HCT116 (cell line): ENCODE data around the gene SEMA4C. TPM values are rescaled to one million over a fixed set of nuclear protein-coding genes. Genes with fewer than 3 reads are reported as not detected.

Source experiments
- ATAC-seq: fragments of 200-7000 bp; cut with Tn5 transposase; 2 replicates; pipeline ENCODE4 v1.9.1; 2020; ENCODE audit warnings: mild to moderate bottlenecking, moderate library complexity
- BruUV-seq: library from RNA; stranded (reverse); fragments of 400-500 nt; replicated peaks from 2 replicates; lab custom pipeline; 2021; lab: Mats Ljungman, UMichigan
- CTCF ChIA-PET: fragments of 300-600 bp; sonication (Branson Sonifier 250); formaldehyde crosslinking; loops from one replicate; lab custom pipeline; 2021; ENCODE audit warnings: antibody characterized with exemption; lab: Charles Lee
- POLR2A ChIA-PET: fragments of 300-600, 350-600 bp; sonication (Branson Sonifier 250); formaldehyde crosslinking; loops from one replicate; lab custom pipeline; 2021; ENCODE audit warnings: antibody characterized with exemption; lab: Charles Lee
- RAD21 ChIA-PET, 2 experiments: fragments of 300-600 bp; sonication (Branson Sonifier 250); formaldehyde crosslinking; loops; one replicate each; lab custom pipeline; 2023; ENCODE audit warnings: low total read pairs in 2 of 2; ENCODE audit not compliant: uncharacterized antibody in 2 of 2, unreplicated experiment in 2 of 2, low non-redundant PET in 1 of 2; lab: Charles Lee
- DNase-seq: peaks from one replicate; pipeline ENCODE4 v3.0.0-alpha.2; 2010; ENCODE audit warnings: low read depth, low spot score
- H2AFZ ChIP-seq: fragments of 200-600 bp; shearing (Covaris generic), sonication (generic); 2 replicates; pipeline ENCODE4 v1.6.1; 2017; ENCODE audit warnings: low read depth, mixed run types, mixed read lengths, antibody characterized with exemption, low read length; ENCODE audit not compliant: poor library complexity, severe bottlenecking
- H3K27ac ChIP-seq: 2 replicates; pipeline ENCODE4 v1.5.1; 2012; ENCODE audit warnings: low read depth, low read length
- H3K27me3 ChIP-seq: fragments of 200-600 bp; sonication (generic); 2 replicates; pipeline ENCODE4 v1.6.1; 2016; ENCODE audit warnings: mixed run types, low read length, mixed read lengths; ENCODE audit not compliant: insufficient read depth
- H3K36me3 ChIP-seq, 2 experiments: fragments of 200-500 bp in 1 of 2; fragments of 200-600 bp in 1 of 2; sonication (Bioruptor generic) in 1 of 2; sonication (generic) in 1 of 2; 2 replicates each; pipeline versions ENCODE4 v1.5.1 to v1.6.1; 2014 to 2016; ENCODE audit warnings: low read length in 2 of 2, inconsistent platforms in 1 of 2, mixed read lengths in 1 of 2, mixed run types in 1 of 2; ENCODE audit not compliant: insufficient read depth in 2 of 2, control insufficient read depth in 1 of 2
- H3K4me1 ChIP-seq, 2 experiments: fragments of 200-600 bp in 1 of 2; sonication (generic) in 1 of 2; 2 replicates each; pipeline versions ENCODE4 v1.5.1 to v1.6.1; 2012 to 2017; ENCODE audit warnings: low read length in 2 of 2, inconsistent platforms in 1 of 2, mild to moderate bottlenecking in 1 of 2, mixed read lengths in 1 of 2, mixed run types in 1 of 2, moderate library complexity in 1 of 2; ENCODE audit not compliant: insufficient read depth in 2 of 2, control insufficient read depth in 1 of 2
- H3K4me2 ChIP-seq: fragments of 200-600 bp; sonication (generic); 2 replicates; pipeline ENCODE4 v1.6.1; 2017; ENCODE audit warnings: mixed run types, low read length, mixed read lengths
- H3K4me3 ChIP-seq, 2 experiments: fragments of 200-600 bp in 1 of 2; sonication (generic) in 1 of 2; replicated peaks in 1 of 2; 2 replicates each; pipeline ENCODE4 v1.5.1; 2011 to 2016; ENCODE audit warnings: low read length in 2 of 2, control low read depth in 1 of 2, low read depth in 1 of 2, mild to moderate bottlenecking in 1 of 2, mixed read lengths in 1 of 2, mixed run types in 1 of 2
- H3K79me2 ChIP-seq: fragments of 200-600 bp; sonication (generic); 2 replicates; pipeline ENCODE4 v1.6.1; 2017; ENCODE audit warnings: mild to moderate bottlenecking, mixed run types, low read length, moderate library complexity, mixed read lengths; ENCODE audit not compliant: insufficient read depth
- H3K9ac ChIP-seq: fragments of 200-600 bp; sonication (generic); 2 replicates; pipeline ENCODE4 v1.6.1; 2016; ENCODE audit warnings: low read length, mixed read lengths
- H3K9me2 ChIP-seq: fragments of 200-600 bp; sonication (generic), shearing (Covaris generic); 2 replicates; pipeline ENCODE4 v1.6.1; 2017; ENCODE audit warnings: mixed run types, mild to moderate bottlenecking, moderate library complexity; ENCODE audit not compliant: insufficient read depth
- H3K9me3 ChIP-seq, 2 experiments: fragments of 200-500 bp in 1 of 2; fragments of 200-600 bp in 1 of 2; sonication (Bioruptor generic) in 1 of 2; sonication (generic) in 1 of 2; 2 replicates each; pipeline ENCODE4 v1.6.1; 2014 to 2017; ENCODE audit warnings: low read length in 2 of 2, mixed read lengths in 2 of 2, inconsistent platforms in 1 of 2, low read depth in 1 of 2, mild to moderate bottlenecking in 1 of 2, mixed run types in 1 of 2, moderate library complexity in 1 of 2; ENCODE audit not compliant: control insufficient read depth in 1 of 2, insufficient read depth in 1 of 2
- H4K20me1 ChIP-seq: fragments of 200-600 bp; sonication (generic), shearing (Covaris generic); 2 replicates; pipeline ENCODE4 v1.6.1; 2017; ENCODE audit warnings: mixed run types, mild to moderate bottlenecking, moderate library complexity; ENCODE audit not compliant: insufficient read depth
- ATF3 ChIP-seq: IDR thresholded peaks from 2 replicates; pipeline ENCODE4 v1.6.1; 2012
- CEBPB ChIP-seq: IDR thresholded peaks from 2 replicates; pipeline ENCODE4 v1.6.1; 2012; ENCODE audit warnings: low read depth
- CTCF ChIP-seq, 3 experiments: fragments of 200-600 bp in 1 of 3; sonication (generic) in 1 of 3; IDR thresholded peaks in 2 of 3; conservative IDR thresholded peaks in 1 of 3; 2 replicates each; pipeline ENCODE4 v1.5.1; 2012 to 2017; ENCODE audit warnings: low read depth in 2 of 3, low read length in 2 of 3, antibody characterized with exemption in 1 of 3, borderline replicate concordance in 1 of 3, control low read depth in 1 of 3, mild to moderate bottlenecking in 1 of 3, mixed read lengths in 1 of 3, mixed run types in 1 of 3, moderate library complexity in 1 of 3; ENCODE audit not compliant: insufficient read depth in 1 of 3
- EGR1 ChIP-seq: IDR thresholded peaks from 2 replicates; pipeline ENCODE4 v1.6.1; 2012; ENCODE audit warnings: low read depth
- ELF1 ChIP-seq: IDR thresholded peaks from 2 replicates; pipeline ENCODE4 v1.6.1; 2012; ENCODE audit warnings: low read depth, borderline replicate concordance
- EZH2phosphoT487 ChIP-seq: fragments of 200-600 bp; IDR thresholded peaks from 2 replicates; pipeline ENCODE4 v1.6.1; 2018; ENCODE audit warnings: antibody characterized with exemption, borderline replicate concordance
- MAX ChIP-seq: IDR thresholded peaks from 2 replicates; pipeline ENCODE4 v1.6.1; 2012
- POLR2A ChIP-seq: IDR thresholded peaks from 2 replicates; pipeline ENCODE4 v1.7.0; 2011; ENCODE audit warnings: borderline replicate concordance; ENCODE audit not compliant: insufficient read depth, insufficient read length; ENCODE audit errors: extremely low read depth
- RAD21 ChIP-seq: IDR thresholded peaks from 2 replicates; pipeline ENCODE4 v1.6.1; 2012; ENCODE audit warnings: low read depth, mild to moderate bottlenecking
- REST ChIP-seq: IDR thresholded peaks from 2 replicates; pipeline ENCODE4 v1.6.1; 2012; ENCODE audit warnings: low read depth
- SRF ChIP-seq: IDR thresholded peaks from 2 replicates; pipeline ENCODE4 v1.6.1; 2012; ENCODE audit warnings: low read depth
- TCF7L2 ChIP-seq: IDR thresholded peaks from 2 replicates; pipeline ENCODE4 v1.7.0; 2011; ENCODE audit warnings: borderline replicate concordance, inconsistent platforms; ENCODE audit not compliant: insufficient read depth, insufficient read length; ENCODE audit errors: extremely low read depth
- YY1 ChIP-seq: IDR thresholded peaks from 2 replicates; pipeline ENCODE4 v1.6.1; 2011; ENCODE audit warnings: low read length, low read depth, moderate library complexity, mild to moderate bottlenecking; ENCODE audit not compliant: insufficient replicate concordance; ENCODE audit errors: extremely low read depth
- ZFX ChIP-seq: fragments of 450-650 bp; IDR thresholded peaks from 2 replicates; pipeline ENCODE4 v1.6.1; 2017
- intact Hi-C: fragments of 100-400 bp; cut with micrococcal nuclease; formaldehyde crosslinking; loops from 2 replicates; pipeline ENCODE4 v1.10.0; 2022
- total RNA-seq: library from RNA; stranded (reverse); gene quantifications from one replicate; pipeline ENCODE4 v1.2.1, GENCODE V29; 2021; ENCODE audit not compliant: unreplicated experiment

SEMA4C gene
- total RNA-seq, 1 experiment from 2014 or later = 25.4 TPM

- no TSS peak for BruUV-seq
- Histone ChIP-seq H4K20me1 (no peaks in the 10 kb centered on the region), H3K27me3 (no peaks in the 10 kb centered on the region), H3K9me2 (no peaks in the 10 kb centered on the region), H2AFZ (no peak overlapping the region)
- ATAC-seq (no peak), DNase-seq (no peak)
- TF ChIP-seq TCF7L2 = no peak
- no peak for TF ChIP-seq ZFX
- no peak for TF ChIP-seq CTCF (IDR thresholded peaks at IDR 0.05 in 2 of 3, conservative IDR thresholded peaks at IDR 0.05 in 1 of 3; ENCODE audit: borderline replicate concordance in 1 of 3, insufficient read depth in 1 of 3, low read depth in 2 of 3, low read length in 2 of 3)
- TF ChIP-seq ATF3 = no peak
- TF ChIP-seq EZH2phosphoT487 = no peak
- no peak for TF ChIP-seq MAX
- TF ChIP-seq POLR2A = no peak
- TF ChIP-seq CEBPB = no peak
- no peak for TF ChIP-seq YY1
- TF ChIP-seq REST = no peak
- no peak for TF ChIP-seq ELF1
- no peak for TF ChIP-seq EGR1
- TF ChIP-seq SRF = no peak
- TF ChIP-seq RAD21 = no peak
- TF ChIP-seq, all 23 proteins: peak for 0
- POLR2A ChIA-PET = no interaction called here
- peaks cover 0 to 12% of the 10 kb centered on the region in 2 experiments; a peak in 2 of 4 replicates for H3K4me1 ChIP-seq
- CTCF ChIA-PET = no interaction called here
- no peak overlapping the region for H3K27ac ChIP-seq
- H3K9ac ChIP-seq = no peak overlapping the region
- H3K4me2 ChIP-seq = no peak overlapping the region
- intact Hi-C loops = no loop called here
- H3K9me3 ChIP-seq = no peaks in the 10 kb centered on the region
- RAD21 ChIA-PET = no interaction called here
- no peaks in the 10 kb centered on the region; the same call in 1 of the 2 replicates for H3K79me2 ChIP-seq
- H3K4me3 ChIP-seq = no peak overlapping the region
- peaks cover 34 to 39% of the 10 kb centered on the region in 2 experiments; a peak in 3 of 4 replicates for H3K36me3 ChIP-seq
These were observed 39.8 kb downstream of the SEMA4C start for GRCh38 chr2:96830044-96830562.
